Thoracic aorta (tissue), 2 donors: ENCODE data around the gene PGM2. TPM values are rescaled to one million over a fixed set of nuclear protein-coding genes. Genes with fewer than 3 reads are reported as not detected.
A peak's percentile ranks its signal among the peaks of the same experiment; 100 is the strongest.

ENCODE experiments used
- ATAC-seq: fragments of 150-250 bp; one replicate; pipeline ENCODE4 v1.8.0; 2017; ENCODE audit warnings: low read depth; ENCODE audit not compliant: insufficient number of reproducible peaks, low FRiP score
- DNase-seq: peaks from one replicate; pipeline ENCODE4 v3.0.0-alpha.2; 2020; ENCODE audit warnings: low spot score
- H3K27ac ChIP-seq, 2 donors: fragments of 200-600 bp; sonication (generic); 1 replicate in 1 of 2; 2 replicates in 1 of 2; pipeline ENCODE4 v1.5.1; 2016; ENCODE audit warnings: mild to moderate bottlenecking in 2 of 2, moderate library complexity in 2 of 2
- H3K27me3 ChIP-seq: fragments of 200-600 bp; sonication (generic); replicated peaks from 2 replicates; pipeline ENCODE4 v1.6.0; 2016; ENCODE audit warnings: mild to moderate bottlenecking; ENCODE audit not compliant: insufficient read depth
- H3K36me3 ChIP-seq: fragments of 200-600 bp; sonication (generic); one replicate; pipeline ENCODE4 v1.5.1; 2016
- H3K4me1 ChIP-seq, 2 donors: fragments of 200-600 bp; sonication (generic); 1 replicate in 1 of 2; 2 replicates in 1 of 2; pipeline versions ENCODE4 v1.5.1 to v1.6.0; 2016; ENCODE audit warnings: low read depth in 2 of 2, mild to moderate bottlenecking in 1 of 2; ENCODE audit not compliant: control insufficient read depth in 1 of 2
- H3K4me3 ChIP-seq: fragments of 200-600 bp; sonication (generic); 2 replicates; pipeline ENCODE4 v1.5.1; 2016; ENCODE audit warnings: mild to moderate bottlenecking
- H3K9me3 ChIP-seq: fragments of 200-600 bp; sonication (generic); 2 replicates; pipeline ENCODE4 v1.5.1; 2016
- CTCF ChIP-seq: fragments of 200-600 bp; sonication (generic); IDR thresholded peaks from one replicate; pipeline ENCODE4 v1.5.1; 2019; ENCODE audit warnings: antibody characterized with exemption
- total RNA-seq, 2 donors: library from RNA; depleted of rRNA; stranded (reverse); fragments of >200 nt; gene quantifications; one replicate each; pipeline versions ENCODE4 v1.1.0 to v1.2.3, GENCODE V29; 2016

PGM2 gene
- total RNA-seq, 2 donors from 2014 or later, result 22.9 to 29.1 TPM

- Histone ChIP-seq H3K4me1 (peaks cover 17 to 60% of the 10 kb centered on the region in 2 donors), H3K4me3 (no peak overlapping the region), H3K36me3 (no peaks in the 10 kb centered on the region), H3K9me3 (no peaks in the 10 kb centered on the region), H3K27me3 (no peaks in the 10 kb centered on the region), H3K27ac (peak overlapping the region in 1 of 2 donors; percentile 88)
- TF ChIP-seq CTCF, result no peak
- no peak for ATAC-seq
- no peak for DNase-seq
Observed at GRCh38 chr4:37910091-37910486, 83.6 kb downstream of the PGM2 start.

Other genes starting within 250 kb of the PGM2 start
- 10 to 100 TPM; 46.7 to 69.3 TPM for gene RELL1, start 140.3 kb upstream of the PGM2 start, total RNA-seq
- 100 to 1,000 TPM; 152 to 206 TPM for gene TBC1D1, start 64.4 kb downstream of the PGM2 start, total RNA-seq
- gene PTTG2, start 133.7 kb downstream of the PGM2 start, total RNA-seq, result 10 to 100 TPM in 1 of 2 donors, 1 to 10 TPM in 1; 2.2 to 10.7 TPM